ENCODE results near the gene KCNH3. TPM values are rescaled to one million over a fixed set of nuclear protein-coding genes. Genes with fewer than 3 reads are reported as not detected.

Gene KCNH3
- total and polyA plus RNA-seq, 2 of the 8 experiments (the other 6 are each of a cell fraction or from before 2014, with no cell fraction given), result 0.24 to 0.50 TPM

DNA sequence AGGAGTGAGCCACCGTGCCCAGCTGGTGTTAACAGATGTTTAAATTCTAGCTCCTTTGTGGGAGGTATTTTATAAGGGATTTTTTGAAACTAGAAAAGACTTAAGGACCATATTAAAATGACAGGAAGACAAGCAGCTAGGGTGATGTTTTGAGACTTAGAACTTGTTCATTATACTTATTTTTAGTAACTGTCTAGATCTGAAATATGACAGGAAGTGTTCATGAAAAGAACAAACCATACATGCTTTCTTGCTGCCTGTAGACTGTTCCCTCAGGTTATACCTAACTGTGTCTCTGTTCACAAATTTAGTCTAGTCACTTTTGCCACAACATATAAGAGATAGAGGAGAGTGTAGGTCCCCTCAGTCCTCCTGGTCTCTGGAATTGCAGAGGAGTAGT, 36.9 kb upstream of the KCNH3 start:
- POLR2A ChIA-PET (ENCODE audit: partially characterized antibody), result interaction anchor here (1.1 kb wide), 1 partner anchor 8 kb away, joined by 3 read pairs; no protein-coding TSS in a partner anchor
- CTCF ChIA-PET (ENCODE audit: partially characterized antibody), result interaction anchor here (0.6 to 18.6 kb wide), 3 partner anchors 35 to 159 kb away, joined by 3 to 538 read pairs (median 4); partner anchors contain the start of genes DNAJC22 and SPATS2
- no peak for FAIRE-seq

More for the DNA sequence above, 36.9 kb upstream of the KCNH3 start:
- TF ChIP-seq CTBP2 (IDR thresholded peaks at IDR 0.05; ENCODE audit: borderline replicate concordance, insufficient read depth, insufficient read length, low read length) (no peak), SP1 (IDR thresholded peaks at IDR 0.05; ENCODE audit: low read depth, low read length) (no peak), RBBP5 (IDR thresholded peaks at IDR 0.05; ENCODE audit: borderline replicate concordance, low read depth, low read length) (no peak), SIN3A (conservative IDR thresholded peaks at IDR 0.05 in 1 of 2, IDR thresholded peaks at IDR 0.05 in 1 of 2; ENCODE audit: low read depth in 1 of 2, low read length in 2 of 2) (no peak), TAF1 (IDR thresholded peaks at IDR 0.05; ENCODE audit: low read depth, low read length) (no peak), TAF7 (optimal IDR thresholded peaks at IDR 0.05; ENCODE audit: borderline replicate concordance, low read depth, low read length) (no peak), EGR1 (IDR thresholded peaks at IDR 0.05; ENCODE audit: borderline replicate concordance, low read depth, low read length) (no peak), SP4 (IDR thresholded peaks at IDR 0.05; ENCODE audit: low read length) (no peak), POLR2A (IDR thresholded peaks at IDR 0.05; ENCODE audit: control extremely low read depth in 1 of 2, low read depth in 2 of 2, low read length in 2 of 2) (no peak), JUN (IDR thresholded peaks at IDR 0.05; ENCODE audit: low read depth, low read length) (no peak)
- Histone ChIP-seq H3K9ac (replicated peaks in 1 of 4; ENCODE audit: extremely low read depth in 1 of 4, low read depth in 3 of 4, low read length in 3 of 4) (no peak overlapping the region), H4K20me1 (replicated peaks in 1 of 2; ENCODE audit: control insufficient read depth in 1 of 2, insufficient read depth in 2 of 2, low read length in 2 of 2) (no peaks in the 10 kb centered on the region), H4K5ac (ENCODE audit: insufficient read length, low read depth, low read length) (no peak overlapping the region), H3K9me3 (ENCODE audit: insufficient read depth in 2 of 2, low read depth in 1 of 2, low read length in 1 of 2) (no peaks in the 10 kb centered on the region), H3K4ac (replicated peaks; ENCODE audit: insufficient read length, low read depth, low read length) (no peak overlapping the region), H3K4me3 (ENCODE audit: extremely low read depth in 1 of 4, insufficient read depth in 2 of 4, low read depth in 3 of 4, low read length in 4 of 4) (no peak overlapping the region), H3K4me1 (replicated peaks in 1 of 4; ENCODE audit: control insufficient read depth in 3 of 4, insufficient read depth in 4 of 4, low read length in 3 of 4) (no peaks in the 10 kb centered on the region), H4K8ac (ENCODE audit: extremely low read depth, insufficient read depth, low read length) (no peak overlapping the region), H2AFZ (ENCODE audit: low read length) (no peak overlapping the region), H2BK5ac (ENCODE audit: low read depth, low read length) (no peak overlapping the region), H3K14ac (ENCODE audit: insufficient read length) (no peak overlapping the region), H4K91ac (replicated peaks; ENCODE audit: insufficient read length, low read length) (no peak overlapping the region), H3K36me3 (ENCODE audit: control insufficient read depth in 2 of 4, insufficient read depth in 4 of 4, low read length in 3 of 4) (peaks cover 0 to 4% (median 3%) of the 10 kb centered on the region in 4 experiments; a peak in 3 of 8 replicates), H3K18ac (ENCODE audit: extremely low read depth, low read length) (no peak overlapping the region), H2AK5ac (ENCODE audit: low read depth, low read length) (no peak overlapping the region), H2BK20ac (ENCODE audit: low read length) (no peak overlapping the region), H3K27ac (ENCODE audit: low read depth, low read length) (no peak overlapping the region), H3K27me3 (replicated peaks in 1 of 4; ENCODE audit: control insufficient read depth in 3 of 4, extremely low read depth in 1 of 4, insufficient read depth in 3 of 4, low read length in 3 of 4) (no peaks in the 10 kb centered on the region), H3K56ac (replicated peaks; ENCODE audit: insufficient read length, low read depth, low read length) (no peak overlapping the region), H3K23me2 (ENCODE audit: low read depth, low read length) (no peaks in the 10 kb centered on the region), H3K79me2 (ENCODE audit: control insufficient read depth in 1 of 2, insufficient read depth in 2 of 2, low read length in 2 of 2) (no peaks in the 10 kb centered on the region), H2BK12ac (ENCODE audit: low read depth, low read length) (no peak overlapping the region), H3K4me2 (ENCODE audit: insufficient read depth in 1 of 2, low read depth in 2 of 2, low read length in 2 of 2) (no peak overlapping the region), H2BK15ac (ENCODE audit: low read length) (no peak overlapping the region), H3K79me1 (ENCODE audit: low read depth, low read length) (no peaks in the 10 kb centered on the region), H2BK120ac (replicated peaks; ENCODE audit: low read depth, low read length) (no peak overlapping the region), H3K23ac (ENCODE audit: insufficient read length) (no peak overlapping the region)
- DNase-seq (ENCODE audit: low read depth in 1 of 2, low spot score in 2 of 2), result no peak
- 94% methylated on average over 1 of the region's 1 CpG; no CpG with 5 or more reads in 1 of the 2 experiments for WGBS, 2 experiments (ENCODE audit: extremely low coverage in 1 of 2, insufficient coverage in 1 of 2, insufficient read length in 1 of 2, insufficient replicate concordance in 2 of 2, low coverage in 1 of 2, low lambda C conversion rate in 2 of 2, missing lambda C conversion rate in 1 of 2)

All from H1 (cell line).